ENCODE data around the gene FAM241B. TPM values are rescaled to one million over a fixed set of nuclear protein-coding genes. Genes with fewer than 3 reads are reported as not detected.

Gene FAM241B
- polyA plus RNA-seq, 1 donor from 2014 or later, result 1.2 TPM

DNA sequence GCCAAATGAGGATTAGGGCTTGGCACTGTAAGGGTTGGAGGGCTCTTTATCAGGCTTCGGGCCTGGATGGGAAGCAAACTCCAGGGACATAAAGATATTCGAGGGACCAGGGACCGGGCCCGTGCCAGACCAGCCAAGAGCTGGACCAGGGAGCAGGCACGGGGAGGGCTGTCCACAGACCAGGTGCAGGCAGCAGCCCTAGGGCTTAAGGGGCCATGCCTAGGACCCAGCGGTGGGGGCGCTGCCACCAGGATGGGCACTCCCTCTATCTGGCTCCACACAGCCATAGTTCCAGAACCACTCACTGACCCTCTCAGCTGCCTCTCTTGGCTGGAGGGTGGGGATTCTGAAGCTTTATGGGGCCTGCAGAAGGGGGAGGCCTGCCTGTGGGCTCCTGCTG lies 32.9 kb downstream of the FAM241B start:
- Mint-ChIP-seq H3K36me3 (peaks cover 3% of the 10 kb centered on the region), H3K27ac (no peak overlapping the region), H3K9me3 (no peaks in the 10 kb centered on the region), H3K4me3 (no peak overlapping the region), H3K4me1 (no peaks in the 10 kb centered on the region), H3K27me3 (peaks cover 20% of the 10 kb centered on the region)

DNA sequence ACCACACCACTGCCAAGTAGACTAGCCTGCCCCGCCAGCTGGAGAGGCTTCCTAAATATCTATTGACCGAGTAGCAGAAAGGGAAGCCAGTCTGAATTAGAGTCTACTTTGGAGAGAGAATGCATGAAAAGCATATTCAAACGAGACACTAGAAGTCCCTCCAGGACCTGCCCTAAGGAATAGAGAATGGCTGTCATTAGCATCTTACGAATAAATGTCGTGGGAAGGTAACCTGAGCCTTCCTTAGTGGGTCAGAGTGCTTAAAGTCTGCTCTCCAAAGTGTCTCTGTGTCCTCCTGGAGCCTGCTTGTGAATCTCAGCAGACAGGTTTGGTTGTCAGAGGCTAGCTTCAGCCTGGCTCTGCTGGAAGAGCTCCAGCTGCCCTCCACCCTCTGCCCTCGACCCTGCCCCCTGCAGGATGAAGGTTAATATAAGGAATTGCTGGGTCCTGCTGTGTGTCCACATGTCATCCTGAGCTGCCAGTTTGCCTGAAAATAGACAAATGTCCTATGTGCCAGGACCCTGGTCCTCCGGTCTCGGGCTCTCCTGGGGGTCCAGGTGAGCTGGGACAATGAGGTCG lies 33.4 kb downstream of the FAM241B start:
- Mint-ChIP-seq H3K27ac (no peak overlapping the region), H3K4me1 (no peaks in the 10 kb centered on the region), H3K9me3 (no peaks in the 10 kb centered on the region), H3K4me3 (no peak overlapping the region), H3K27me3 (peaks cover 17% of the 10 kb centered on the region), H3K36me3 (peaks cover 1% of the 10 kb centered on the region)

DNA sequence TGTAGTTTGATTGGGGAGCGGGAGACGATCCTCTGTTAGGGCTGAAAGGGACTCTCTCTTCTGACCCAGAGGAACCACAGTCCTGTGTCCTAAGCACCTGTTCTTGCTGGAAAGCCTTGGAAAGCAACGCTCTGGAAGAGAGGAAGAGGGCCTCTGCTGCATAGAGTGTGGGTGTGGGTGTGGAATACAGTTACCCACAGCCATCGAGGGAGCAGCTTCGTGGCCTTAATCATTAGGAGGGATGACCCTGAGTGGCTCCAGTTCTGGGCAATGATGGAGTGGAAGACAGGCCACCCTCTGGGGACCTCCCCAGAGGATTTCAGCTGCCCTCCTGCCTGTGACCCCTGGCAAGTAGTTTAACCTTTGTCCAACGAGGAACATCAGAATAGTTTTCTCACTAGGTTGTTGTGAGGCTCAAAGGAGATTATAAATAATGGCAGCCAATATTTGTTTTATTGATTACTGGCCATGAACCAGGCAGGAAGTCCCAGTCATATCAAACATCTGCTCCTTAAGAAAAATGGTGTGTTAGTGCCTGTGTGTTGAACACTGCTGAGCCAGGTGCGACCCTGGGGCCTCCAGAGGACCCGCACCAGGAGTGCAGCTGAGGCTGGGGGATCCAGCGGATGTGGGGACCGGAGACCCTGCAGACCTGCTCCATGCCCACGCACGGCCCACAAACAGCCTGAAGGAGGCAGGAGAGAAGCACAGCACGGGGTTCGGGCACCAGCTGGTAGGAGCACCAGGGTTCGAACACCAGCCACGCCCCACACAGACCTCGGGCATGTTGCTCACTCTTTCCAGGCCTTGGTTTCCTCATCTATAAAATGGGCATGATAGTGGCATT lies 35.6 kb downstream of the FAM241B start:
- Mint-ChIP-seq H3K9me3 (peaks cover 0 to 2% (median 0%) of the 10 kb centered on the region in 3 donors), H3K4me1 (no peaks in the 10 kb centered on the region), H3K36me3 (peaks cover 1% of the 10 kb centered on the region), H3K27me3 (peaks cover 14% of the 10 kb centered on the region), H3K4me3 (no peak overlapping the region), H3K27ac (peak overlapping the region in 1 of 3 donors; percentile 13)

DNA sequence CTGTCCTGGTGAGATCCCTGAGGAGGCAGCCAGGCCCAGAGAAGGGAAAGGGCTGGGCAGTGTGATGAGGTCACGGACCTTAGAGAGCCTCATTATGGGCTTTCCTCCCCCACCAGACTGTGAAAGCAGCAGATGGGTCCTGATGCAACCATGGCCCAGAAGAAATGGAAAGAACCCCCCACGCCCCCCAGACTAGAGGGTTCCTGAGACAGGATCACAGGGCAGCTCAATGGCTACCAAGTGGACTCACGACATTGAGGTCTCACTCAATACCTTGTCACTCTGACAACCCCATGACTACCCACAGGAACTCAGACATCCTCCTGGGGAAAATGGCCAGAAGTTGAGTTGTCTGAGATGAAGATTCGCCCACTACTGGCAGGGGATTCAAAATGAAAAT lies 36.7 kb downstream of the FAM241B start:
- no peaks in the 10 kb centered on the region for H3K36me3 Mint-ChIP-seq
- no peak overlapping the region for H3K27ac Mint-ChIP-seq
- no peaks in the 10 kb centered on the region for H3K4me1 Mint-ChIP-seq
- peaks cover 0 to 2% (median under 1%) of the 10 kb centered on the region in 3 donors for H3K9me3 Mint-ChIP-seq
- peaks cover 14% of the 10 kb centered on the region for H3K27me3 Mint-ChIP-seq
- H3K4me3 Mint-ChIP-seq, result no peak overlapping the region

GRCh38 chr10:69668721-69669120 lies 38.7 kb downstream of the FAM241B start:
- Mint-ChIP-seq H3K9me3 (peaks cover 0 to 7% (median 2%) of the 10 kb centered on the region in 3 donors), H3K27ac (no peak overlapping the region), H3K4me1 (no peaks in the 10 kb centered on the region), H3K27me3 (peaks cover 14% of the 10 kb centered on the region), H3K4me3 (no peak overlapping the region), H3K36me3 (no peaks in the 10 kb centered on the region)

DNA sequence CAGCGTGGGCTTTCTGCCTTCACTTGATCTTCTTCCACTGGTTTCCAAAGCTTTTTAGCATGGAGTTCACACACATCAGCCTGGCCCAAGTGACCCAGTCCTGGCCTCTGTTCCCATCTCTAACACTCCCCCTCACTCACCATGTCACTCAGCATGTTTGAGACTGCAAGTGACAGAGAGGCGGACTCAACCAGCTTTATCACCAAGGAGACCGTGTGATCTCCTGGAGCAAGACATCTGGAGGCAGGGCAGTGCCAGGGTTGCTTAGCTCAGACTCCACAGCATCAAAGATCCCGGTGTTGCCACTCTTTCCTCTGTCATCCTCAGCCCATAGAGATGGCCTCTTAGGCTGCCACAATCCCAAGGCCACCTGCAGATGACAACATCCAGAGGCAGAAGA lies 39.4 kb downstream of the FAM241B start:
- peaks cover 0 to 7% (median 2%) of the 10 kb centered on the region in 3 donors for H3K9me3 Mint-ChIP-seq
- H3K27ac Mint-ChIP-seq, result no peak overlapping the region
- peaks cover 14% of the 10 kb centered on the region for H3K27me3 Mint-ChIP-seq

GRCh38 chr10:69673521-69673920 lies 43.5 kb downstream of the FAM241B start:
- Mint-ChIP-seq H3K36me3 (no peaks in the 10 kb centered on the region), H3K27me3 (peaks cover 6% of the 10 kb centered on the region), H3K4me1 (peaks cover 0 to 2% (median 0%) of the 10 kb centered on the region in 3 donors), H3K27ac (no peak overlapping the region), H3K9me3 (peaks cover 0 to 7% (median 2%) of the 10 kb centered on the region in 3 donors), H3K4me3 (no peak overlapping the region)

More for the DNA sequence above, 39.4 kb downstream of the FAM241B start:
- no peaks in the 10 kb centered on the region for H3K36me3 Mint-ChIP-seq
- no peak overlapping the region for H3K4me3 Mint-ChIP-seq
- no peaks in the 10 kb centered on the region for H3K4me1 Mint-ChIP-seq

- Mint-ChIP-seq H3K4me1 (peaks cover 0 to 2% (median 0%) of the 10 kb centered on the region in 3 donors), H3K9me3 (peaks cover 0 to 7% (median 0%) of the 10 kb centered on the region in 3 donors), H3K27me3 (peaks cover 5% of the 10 kb centered on the region), H3K4me3 (no peak overlapping the region), H3K36me3 (no peaks in the 10 kb centered on the region), H3K27ac (no peak overlapping the region)
Measured at GRCh38 chr10:69674786-69675185, 44.7 kb downstream of the FAM241B start.

GRCh38 chr10:69676301-69676700 lies 46.3 kb downstream of the FAM241B start:
- Mint-ChIP-seq H3K27me3 (peaks cover 4% of the 10 kb centered on the region), H3K36me3 (no peaks in the 10 kb centered on the region), H3K27ac (no peak overlapping the region), H3K4me3 (no peak overlapping the region), H3K9me3 (peaks cover 0 to 7% (median 0%) of the 10 kb centered on the region in 3 donors), H3K4me1 (peaks cover 0 to 2% (median 0%) of the 10 kb centered on the region in 3 donors)

- no peaks in the 10 kb centered on the region for H3K36me3 Mint-ChIP-seq
- H3K4me3 Mint-ChIP-seq, result no peak overlapping the region
- peaks cover 4% of the 10 kb centered on the region for H3K27me3 Mint-ChIP-seq
- no peaks in the 10 kb centered on the region for H3K9me3 Mint-ChIP-seq
- peaks cover 0 to 2% (median 0%) of the 10 kb centered on the region in 3 donors for H3K4me1 Mint-ChIP-seq
- no peak overlapping the region for H3K27ac Mint-ChIP-seq
Measured at GRCh38 chr10:69677985-69678654, 48.1 kb downstream of the FAM241B start.

DNA sequence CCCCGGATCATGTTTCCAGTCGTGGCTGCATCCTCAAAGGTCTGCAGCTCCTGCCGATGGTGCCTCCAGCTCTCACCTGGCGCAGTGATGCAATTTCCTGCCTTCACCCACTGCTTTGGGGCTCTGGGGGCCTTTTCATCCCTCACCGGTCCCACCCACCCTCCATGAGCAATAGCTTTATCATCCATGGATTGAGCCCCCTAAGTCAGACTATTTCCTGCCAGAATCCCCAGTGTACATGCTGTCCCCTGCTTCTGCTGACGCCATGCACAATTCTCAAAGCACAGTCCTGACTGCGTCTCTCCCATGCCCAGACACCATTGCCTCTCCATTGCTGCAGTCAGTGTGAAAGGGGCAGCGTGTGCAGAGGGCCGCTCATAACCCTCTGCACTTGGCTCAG lies 49.7 kb downstream of the FAM241B start:
- H3K27me3 Mint-ChIP-seq, result peaks cover 4% of the 10 kb centered on the region
- no peaks in the 10 kb centered on the region for H3K9me3 Mint-ChIP-seq
- peaks cover 0 to 2% (median 0%) of the 10 kb centered on the region in 3 donors for H3K4me1 Mint-ChIP-seq
- no peaks in the 10 kb centered on the region for H3K36me3 Mint-ChIP-seq
- H3K4me3 Mint-ChIP-seq, result no peak overlapping the region
- H3K27ac Mint-ChIP-seq, result no peak overlapping the region

GRCh38 chr10:69680610-69681009 lies 50.6 kb downstream of the FAM241B start:
- no peak overlapping the region for H3K27ac Mint-ChIP-seq
- H3K4me3 Mint-ChIP-seq, result no peak overlapping the region
- peaks cover 0 to 3% (median 0%) of the 10 kb centered on the region in 3 donors for H3K4me1 Mint-ChIP-seq
- no peaks in the 10 kb centered on the region for H3K36me3 Mint-ChIP-seq
- H3K27me3 Mint-ChIP-seq, result peaks cover 7% of the 10 kb centered on the region
- H3K9me3 Mint-ChIP-seq, result no peaks in the 10 kb centered on the region

GRCh38 chr10:69681436-69681835 lies 51.4 kb downstream of the FAM241B start:
- peaks cover 8% of the 10 kb centered on the region for H3K27me3 Mint-ChIP-seq
- no peak overlapping the region for H3K4me3 Mint-ChIP-seq
- H3K9me3 Mint-ChIP-seq, result no peaks in the 10 kb centered on the region
- no peak overlapping the region for H3K27ac Mint-ChIP-seq
- no peaks in the 10 kb centered on the region for H3K36me3 Mint-ChIP-seq
- peaks cover 0 to 3% (median 0%) of the 10 kb centered on the region in 3 donors for H3K4me1 Mint-ChIP-seq

DNA sequence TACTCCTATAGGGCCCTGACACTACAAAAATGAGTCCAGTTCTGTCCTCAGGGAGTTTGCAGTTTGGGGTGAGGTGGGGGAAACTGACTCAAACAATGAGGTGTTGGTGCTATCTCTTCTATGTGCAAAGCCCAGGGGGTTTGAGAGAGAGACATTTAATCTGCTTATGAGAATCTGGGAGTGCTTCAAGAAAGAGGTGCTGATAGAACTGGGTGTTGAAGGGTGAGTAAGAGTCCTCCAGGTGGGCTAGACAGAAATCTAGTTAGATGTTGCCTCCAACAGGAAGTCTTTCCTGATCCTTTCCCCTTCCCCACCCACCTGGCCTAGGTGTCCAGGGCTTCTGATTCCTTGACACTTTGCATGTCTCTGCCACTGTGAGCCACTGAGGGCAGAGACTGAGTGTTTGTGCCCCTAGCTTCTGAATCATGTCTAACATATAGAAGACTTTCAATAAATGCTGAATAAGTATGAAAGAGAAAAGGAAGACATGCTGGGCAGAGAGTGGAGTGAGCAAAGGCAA lies 53.0 kb downstream of the FAM241B start:
- H3K27ac Mint-ChIP-seq, result no peak overlapping the region
- H3K36me3 Mint-ChIP-seq, result no peaks in the 10 kb centered on the region
- H3K4me3 Mint-ChIP-seq, result no peak overlapping the region
- H3K27me3 Mint-ChIP-seq, result peaks cover 12% of the 10 kb centered on the region
- H3K4me1 Mint-ChIP-seq, result peaks cover 0 to 1% (median 0%) of the 10 kb centered on the region in 3 donors
- no peaks in the 10 kb centered on the region for H3K9me3 Mint-ChIP-seq

All from IgD-negative memory B cell (primary cell).